HepG2 (cell line): ENCODE measurements around the gene TNS1. TPM values are rescaled to one million over a fixed set of nuclear protein-coding genes. Genes with fewer than 3 reads are reported as not detected.

Experiments
- ATAC-seq: fragments of 200-7000 bp; cut with Tn5 transposase; 3 replicates; pipeline ENCODE4 v1.9.1; 2020; ENCODE audit warnings: mild to moderate bottlenecking, moderate library complexity
- BruUV-seq: library from RNA; stranded (reverse); fragments of 400-500 nt; replicated peaks from 2 replicates; lab custom pipeline; 2021; lab: Mats Ljungman, UMichigan
- CTCF ChIA-PET: fragments of 300-600 bp; formaldehyde crosslinking; extraction: SDS; loops from one replicate; lab custom pipeline; 2021; ENCODE audit warnings: low total read pairs, inconsistent platforms, low intra/inter-chr PET ratio; lab: Yijun Ruan, JAX
- POLR2A ChIA-PET: fragments of 350-600 bp; sonication (Branson Sonifier 250); formaldehyde crosslinking; loops from one replicate; lab custom pipeline; 2020; ENCODE audit warnings: antibody characterized with exemption, inconsistent platforms; lab: Yijun Ruan, JAX
- DNase-seq: peaks from one replicate; pipeline ENCODE4 v3.0.0-alpha.2; 2015; ENCODE audit warnings: low spot score
- FAIRE-seq: peaks from 3 replicates; lab custom pipeline; 2011; peaks lifted over from hg19 to GRCh38; lab: Jason Lieb, UNC
- H2AFZ ChIP-seq: one replicate; pipeline ENCODE4 v1.6.1; 2011; ENCODE audit warnings: low read length, inconsistent platforms
- H3K27ac ChIP-seq: fragments of 300-600 bp; 3 replicates; pipeline ENCODE4 v1.8.0; 2011; ENCODE audit warnings: mixed run types, mild to moderate bottlenecking, mixed read lengths, low read length, inconsistent platforms; ENCODE audit not compliant: insufficient read depth; ENCODE audit errors: extremely low read length
- H3K27me3 ChIP-seq, 2 experiments: fragments of 200-600 bp in 1 of 2; 2 replicates in 1 of 2; 3 replicates in 1 of 2; pipeline versions ENCODE4 v1.6.0 to v1.8.0; 2011; ENCODE audit warnings: low read length in 2 of 2, mild to moderate bottlenecking in 2 of 2, moderate library complexity in 2 of 2, inconsistent platforms in 1 of 2; ENCODE audit not compliant: insufficient read depth in 2 of 2, control insufficient read depth in 1 of 2
- H3K36me3 ChIP-seq, 2 experiments: fragments of 200-600 bp in 1 of 2; replicated peaks in 1 of 2; 2 replicates in 1 of 2; 3 replicates in 1 of 2; pipeline versions ENCODE4 v1.5.1 to v1.8.0; 2011; ENCODE audit warnings: low read length in 2 of 2, inconsistent platforms in 1 of 2; ENCODE audit not compliant: insufficient read depth in 2 of 2, control insufficient read depth in 1 of 2
- H3K4me1 ChIP-seq: 2 replicates; pipeline ENCODE4 v1.5.1; 2012; ENCODE audit warnings: low read length, inconsistent platforms; ENCODE audit not compliant: insufficient read depth
- H3K4me2 ChIP-seq: 2 replicates; pipeline ENCODE4 v1.6.0; 2011; ENCODE audit warnings: low read depth, low read length, inconsistent platforms
- H3K4me3 ChIP-seq, 3 experiments: fragments of 200-600 bp in 1 of 3; sonication (generic), shearing (Covaris generic) in 1 of 3; replicated peaks in 1 of 3; 2 replicates each; pipeline ENCODE4 v1.5.1; 2011 to 2016; ENCODE audit warnings: low read length in 3 of 3, inconsistent platforms in 2 of 3, low read depth in 2 of 3, mild to moderate bottlenecking in 2 of 3, control low read depth in 1 of 3, mixed read lengths in 1 of 3; ENCODE audit not compliant: insufficient read depth in 1 of 3
- H3K79me2 ChIP-seq: one replicate; pipeline ENCODE4 v1.6.1; 2011; ENCODE audit warnings: low read length, inconsistent platforms; ENCODE audit not compliant: insufficient read depth
- H3K9ac ChIP-seq: 2 replicates; pipeline ENCODE4 v1.6.0; 2011; ENCODE audit warnings: mild to moderate bottlenecking, low read depth, low read length, inconsistent platforms; ENCODE audit not compliant: insufficient read depth
- H3K9me3 ChIP-seq: 2 replicates; pipeline ENCODE4 v1.5.1; 2012; ENCODE audit warnings: mild to moderate bottlenecking, low read length
- H4K20me1 ChIP-seq: 2 replicates; pipeline ENCODE4 v1.6.0; 2011; ENCODE audit warnings: inconsistent platforms, mild to moderate bottlenecking, low read length, moderate library complexity; ENCODE audit not compliant: insufficient read depth
- AGO2 ChIP-seq: fragments of 200-400 bp; formaldehyde crosslinking; optimal IDR thresholded peaks from 2 replicates; pipeline ENCODE3; 2017; ENCODE audit warnings: mild to moderate bottlenecking, low read depth, low read length, moderate library complexity
- JUN ChIP-seq: sonication (generic); formaldehyde crosslinking; IDR thresholded peaks from 2 replicates; pipeline ENCODE4 v1.4.0; 2020; ENCODE audit warnings: mild to moderate bottlenecking, missing genetic modification reagents
- MLLT10 ChIP-seq: sonication (generic); formaldehyde crosslinking; IDR thresholded peaks from 2 replicates; pipeline ENCODE4 v1.4.0; 2020; ENCODE audit warnings: missing genetic modification reagents
- SYNCRIP ChIP-seq: fragments of 200-400 bp; formaldehyde crosslinking; IDR thresholded peaks from 2 replicates; pipeline ENCODE4 v1.6.1; 2018; ENCODE audit warnings: mild to moderate bottlenecking, low read depth, low read length; ENCODE audit not compliant: insufficient read depth
- ZNF207 ChIP-seq: fragments of 450-650 bp; IDR thresholded peaks from 2 replicates; pipeline ENCODE4 v1.6.1; 2016; ENCODE audit warnings: antibody characterized with exemption, borderline replicate concordance
- ZNF687 ChIP-seq: sonication (generic); formaldehyde crosslinking; IDR thresholded peaks from 2 replicates; pipeline ENCODE4 v1.5.1; 2020; ENCODE audit warnings: mild to moderate bottlenecking, missing genetic modification reagents, moderate library complexity
- WGBS: methylation state at CpG from one replicate; pipeline ENCODE4 v1.1.6; 2017; ENCODE audit warnings: low lambda C conversion rate; 5-methylcytosine and 5-hydroxymethylcytosine counted together
- in situ Hi-C: cut with HindIII; loops from 2 replicates; pipeline ENCODE4 v1.10.0; 2017; ENCODE audit warnings: low pct_unique_long_range_greater_than_20kb; ENCODE audit not compliant: extremely low pct_ligation_motif_present
- intact Hi-C: fragments of 100-400 bp; cut with micrococcal nuclease; formaldehyde crosslinking; loops from one replicate; pipeline ENCODE4 v1.10.0; 2022; ENCODE audit not compliant: unreplicated experiment
- polyA plus RNA-seq, 8 experiments: library from polyadenylated mRNA; depleted of rRNA in 3 of 8; stranded (reverse) in 7 of 8; unstranded in 1 of 8; fragments of >200 nt; fragmentation: Illumina TruSeq in 4 of 8; extraction: Trizol in 4 of 8; gene quantifications; 2 replicates each; pipeline versions ENCODE4 v1.2.1 to v1.2.3, GENCODE V29; 2011 to 2016; ENCODE audit warnings: low read depth in 4 of 8, missing spikeins in 1 of 8, mixed read lengths in 1 of 8; ENCODE audit not compliant: insufficient read depth in 1 of 8
- total RNA-seq, 5 experiments: library from RNA; depleted of rRNA; stranded (reverse); fragments of >200 nt; fragmentation: Illumina TruSeq; extraction: Trizol; gene quantifications; 2 replicates each; pipeline ENCODE4 v1.2.3, GENCODE V29; 2016; ENCODE audit warnings: low read depth in 1 of 5
- TF ChIP-seq, protein P1 (sequence below): IDR thresholded peaks from 2 replicates; pipeline ENCODE4 v1.4.0; 2020; ENCODE audit warnings: mild to moderate bottlenecking, missing genetic modification reagents
- TF ChIP-seq, protein P2 (sequence below): IDR thresholded peaks from 2 replicates; pipeline ENCODE4 v1.6.1; 2018; ENCODE audit warnings: missing genetic modification reagents, mild to moderate bottlenecking, missing compliant biosample characterization

The TNS1 gene
- total and polyA plus RNA-seq, 2 of the 13 experiments (the other 11 are each of a cell fraction or from before 2014, with no cell fraction given) = 1.9 to 118 TPM

- Histone ChIP-seq H3K9me3 (no peaks in the 10 kb centered on the region), H3K36me3 (peaks cover 41 to 70% of the 10 kb centered on the region in 2 experiments)
- TF ChIP-seq, protein P1, sequence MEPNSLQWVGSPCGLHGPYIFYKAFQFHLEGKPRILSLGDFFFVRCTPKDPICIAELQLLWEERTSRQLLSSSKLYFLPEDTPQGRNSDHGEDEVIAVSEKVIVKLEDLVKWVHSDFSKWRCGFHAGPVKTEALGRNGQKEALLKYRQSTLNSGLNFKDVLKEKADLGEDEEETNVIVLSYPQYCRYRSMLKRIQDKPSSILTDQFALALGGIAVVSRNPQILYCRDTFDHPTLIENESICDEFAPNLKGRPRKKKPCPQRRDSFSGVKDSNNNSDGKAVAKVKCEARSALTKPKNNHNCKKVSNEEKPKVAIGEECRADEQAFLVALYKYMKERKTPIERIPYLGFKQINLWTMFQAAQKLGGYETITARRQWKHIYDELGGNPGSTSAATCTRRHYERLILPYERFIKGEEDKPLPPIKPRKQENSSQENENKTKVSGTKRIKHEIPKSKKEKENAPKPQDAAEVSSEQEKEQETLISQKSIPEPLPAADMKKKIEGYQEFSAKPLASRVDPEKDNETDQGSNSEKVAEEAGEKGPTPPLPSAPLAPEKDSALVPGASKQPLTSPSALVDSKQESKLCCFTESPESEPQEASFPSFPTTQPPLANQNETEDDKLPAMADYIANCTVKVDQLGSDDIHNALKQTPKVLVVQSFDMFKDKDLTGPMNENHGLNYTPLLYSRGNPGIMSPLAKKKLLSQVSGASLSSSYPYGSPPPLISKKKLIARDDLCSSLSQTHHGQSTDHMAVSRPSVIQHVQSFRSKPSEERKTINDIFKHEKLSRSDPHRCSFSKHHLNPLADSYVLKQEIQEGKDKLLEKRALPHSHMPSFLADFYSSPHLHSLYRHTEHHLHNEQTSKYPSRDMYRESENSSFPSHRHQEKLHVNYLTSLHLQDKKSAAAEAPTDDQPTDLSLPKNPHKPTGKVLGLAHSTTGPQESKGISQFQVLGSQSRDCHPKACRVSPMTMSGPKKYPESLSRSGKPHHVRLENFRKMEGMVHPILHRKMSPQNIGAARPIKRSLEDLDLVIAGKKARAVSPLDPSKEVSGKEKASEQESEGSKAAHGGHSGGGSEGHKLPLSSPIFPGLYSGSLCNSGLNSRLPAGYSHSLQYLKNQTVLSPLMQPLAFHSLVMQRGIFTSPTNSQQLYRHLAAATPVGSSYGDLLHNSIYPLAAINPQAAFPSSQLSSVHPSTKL = no peak
- TF ChIP-seq, protein P2, sequence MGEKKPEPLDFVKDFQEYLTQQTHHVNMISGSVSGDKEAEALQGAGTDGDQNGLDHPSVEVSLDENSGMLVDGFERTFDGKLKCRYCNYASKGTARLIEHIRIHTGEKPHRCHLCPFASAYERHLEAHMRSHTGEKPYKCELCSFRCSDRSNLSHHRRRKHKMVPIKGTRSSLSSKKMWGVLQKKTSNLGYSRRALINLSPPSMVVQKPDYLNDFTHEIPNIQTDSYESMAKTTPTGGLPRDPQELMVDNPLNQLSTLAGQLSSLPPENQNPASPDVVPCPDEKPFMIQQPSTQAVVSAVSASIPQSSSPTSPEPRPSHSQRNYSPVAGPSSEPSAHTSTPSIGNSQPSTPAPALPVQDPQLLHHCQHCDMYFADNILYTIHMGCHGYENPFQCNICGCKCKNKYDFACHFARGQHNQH (CRISPR knock-in tag) = 0 out of 2 replicates have a peak, but pooled peaks have one; percentile 20
- TF ChIP-seq AGO2 (peak; percentile 56), MLLT10 (CRISPR knock-in tag) (no peak), SYNCRIP (no peak), ZNF687 (CRISPR knock-in tag) (0 out of 2 replicates have a peak, but pooled peaks have one; percentile 14), JUN (CRISPR knock-in tag) (0 out of 2 replicates have a peak, but pooled peaks have one; percentile 28), ZNF207 (no peak)
- TF ChIP-seq, all 625 proteins: peak for 4
- FAIRE-seq (no peak), ATAC-seq (no peak), DNase-seq (no peak)
- Histone ChIP-seq H3K27ac (no peak overlapping the region), H3K9ac (no peak overlapping the region), H3K4me2 (no peak overlapping the region), H4K20me1 (peaks cover 18% of the 10 kb centered on the region; the same call in 1 of the 2 replicates), H2AFZ (no peak overlapping the region), H3K27me3 (no peaks in the 10 kb centered on the region), H3K4me3 (no peak overlapping the region), H3K79me2 (no peaks in the 10 kb centered on the region), H3K4me1 (peaks cover 43% of the 10 kb centered on the region)
- CTCF ChIA-PET = no interaction called here
- in situ Hi-C loops (no loop called here), intact Hi-C loops (no loop called here)
- 88% methylated on average over 11 of the region's 11 CpGs for WGBS
- no TSS peak for BruUV-seq
- POLR2A ChIA-PET = no interaction called here
Observed at GRCh38 chr2:217816396-217816869, 186.4 kb downstream of the TNS1 start.
